ENCODE results near the gene ROR2. TPM values are rescaled to one million over a fixed set of nuclear protein-coding genes. Genes with fewer than 3 reads are reported as not detected.
"Not testable (repeated sequence)": the region's sequence is repeated elsewhere in the genome, so short reads cannot be mapped to it uniquely, and the experiment has no call there.

ROR2 gene
- total and polyA plus RNA-seq, 4 donors: 1.6 to 5.8 TPM; not detected in 2

DNA sequence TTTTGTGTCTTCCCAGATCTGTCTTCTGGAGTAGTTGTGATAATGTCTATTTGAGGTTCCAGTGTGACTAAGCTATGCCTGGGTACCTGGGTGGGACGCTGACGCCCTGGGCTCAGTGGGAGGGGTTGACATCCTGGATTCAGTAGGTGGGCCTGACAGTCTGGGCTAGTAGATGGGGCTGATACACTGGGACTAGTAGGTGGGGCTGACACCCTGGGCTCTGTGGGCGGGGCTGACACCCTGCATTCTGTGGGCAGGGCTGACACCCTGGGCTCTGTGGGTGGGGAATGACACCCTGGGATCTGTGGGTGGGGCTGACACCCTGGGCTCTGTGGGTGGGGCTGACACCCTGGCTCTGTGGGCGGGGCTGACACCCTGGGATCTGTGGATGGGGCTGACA, 153.5 kb downstream of the ROR2 start:
- H3K36me3 ChIP-seq (ENCODE audit: control insufficient read depth in 1 of 2, insufficient read depth in 2 of 2, low read length in 1 of 2); H3K27me3 ChIP-seq (ENCODE audit: control insufficient read depth in 1 of 2, insufficient read depth in 2 of 2, low read length in 1 of 2); H3K4me3 ChIP-seq (ENCODE audit: low read length in 2 of 2); H3K9me3 ChIP-seq (ENCODE audit: control insufficient read depth, low read length); intact Hi-C loops (cut with DNase I); H3K27ac ChIP-seq (ENCODE audit: low read depth in 1 of 2, low read length in 2 of 2); ATAC-seq (ENCODE audit: low FRiP score); H3K4me1 ChIP-seq (ENCODE audit: control insufficient read depth in 1 of 2, insufficient read depth in 2 of 2, low read length in 2 of 2): not testable (repeated sequence)
- peak in 1 of 2 donors; percentile 56 for DNase-seq
- 91 to 92% methylated on average over 4 of the region's 4 CpGs for WGBS, 2 donors

DNA sequence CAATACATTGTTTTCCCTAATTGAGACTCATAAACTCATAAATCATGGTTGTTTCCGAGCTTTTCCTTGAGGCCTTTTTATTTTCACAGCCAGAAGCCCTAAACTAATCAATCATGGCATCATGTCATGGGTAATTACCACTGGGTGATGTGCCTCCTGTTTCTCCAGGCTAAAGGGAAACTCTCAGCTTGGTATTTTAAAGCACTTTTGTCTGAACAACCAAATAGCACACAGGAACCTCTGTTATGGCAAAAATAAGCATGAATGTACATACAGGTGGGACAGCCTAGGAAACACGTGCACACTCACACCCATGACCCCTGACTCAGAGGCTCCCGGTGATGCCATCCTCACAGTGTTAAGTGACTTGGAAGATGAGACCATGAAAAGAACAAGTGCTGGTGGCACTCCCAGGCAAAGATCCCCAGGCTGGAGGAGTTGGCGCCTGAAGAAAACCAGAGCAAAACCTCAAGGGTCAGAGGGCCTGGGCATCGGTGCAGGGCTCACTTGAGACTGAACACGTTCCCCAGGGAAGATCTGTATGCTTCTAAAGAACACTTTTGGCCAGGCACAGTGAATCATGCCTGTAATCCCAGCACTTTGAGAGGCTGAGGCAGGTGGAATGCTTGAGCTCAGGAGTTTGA, 154.3 kb downstream of the ROR2 start:
- Histone ChIP-seq H3K27ac (ENCODE audit: low read depth in 1 of 2, low read length in 2 of 2) (no peak overlapping the region), H3K27me3 (ENCODE audit: control insufficient read depth in 1 of 2, insufficient read depth in 2 of 2, low read length in 1 of 2) (no peaks in the 10 kb centered on the region), H3K36me3 (ENCODE audit: control insufficient read depth in 1 of 2, insufficient read depth in 2 of 2, low read length in 1 of 2) (no peaks in the 10 kb centered on the region), H3K4me1 (ENCODE audit: control insufficient read depth in 1 of 2, insufficient read depth in 2 of 2, low read length in 2 of 2) (no peaks in the 10 kb centered on the region), H3K9me3 (ENCODE audit: control insufficient read depth, low read length) (no peaks in the 10 kb centered on the region), H3K4me3 (ENCODE audit: low read length in 2 of 2) (no peak overlapping the region)
- no peak for ATAC-seq (ENCODE audit: low FRiP score)
- WGBS, 2 donors: 47 to 57% methylated on average over 6 of the region's 6 CpGs
- intact Hi-C loops (cut with DNase I): no loop called here
- peak in 1 of 2 donors; percentile 15 for DNase-seq

DNA sequence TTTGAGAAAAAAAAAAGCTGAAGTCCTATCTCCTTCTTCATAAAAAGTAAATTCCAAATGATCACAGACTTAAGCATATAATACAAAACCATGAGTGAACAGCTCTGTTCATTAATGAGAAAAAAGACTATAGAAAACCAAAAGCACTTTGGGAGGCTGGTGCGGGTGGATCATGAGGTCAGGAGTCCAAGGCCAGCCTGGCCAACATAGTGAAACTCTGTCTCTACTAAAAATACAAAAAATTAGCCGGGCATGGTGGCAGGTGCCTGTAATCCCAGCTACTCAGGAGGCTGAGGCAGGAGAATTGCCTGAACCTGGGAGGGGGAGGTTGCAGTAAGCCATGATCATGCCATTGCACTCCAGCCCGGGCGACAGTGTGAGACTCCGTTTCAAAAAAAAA, 156.7 kb downstream of the ROR2 start:
- H3K9me3 ChIP-seq (ENCODE audit: control insufficient read depth, low read length); H3K27ac ChIP-seq (ENCODE audit: low read depth in 1 of 2, low read length in 2 of 2); H3K36me3 ChIP-seq (ENCODE audit: control insufficient read depth in 1 of 2, insufficient read depth in 2 of 2, low read length in 1 of 2); ATAC-seq (ENCODE audit: low FRiP score); intact Hi-C loops (cut with DNase I); H3K4me1 ChIP-seq (ENCODE audit: control insufficient read depth in 1 of 2, insufficient read depth in 2 of 2, low read length in 2 of 2); H3K4me3 ChIP-seq (ENCODE audit: low read length in 2 of 2); H3K27me3 ChIP-seq (ENCODE audit: control insufficient read depth in 1 of 2, insufficient read depth in 2 of 2, low read length in 1 of 2): not testable (repeated sequence)
- peak in 1 of 2 donors; percentile 21 for DNase-seq
- WGBS, 2 donors: 84 to 88% methylated on average over 5 of the region's 5 CpGs

DNA sequence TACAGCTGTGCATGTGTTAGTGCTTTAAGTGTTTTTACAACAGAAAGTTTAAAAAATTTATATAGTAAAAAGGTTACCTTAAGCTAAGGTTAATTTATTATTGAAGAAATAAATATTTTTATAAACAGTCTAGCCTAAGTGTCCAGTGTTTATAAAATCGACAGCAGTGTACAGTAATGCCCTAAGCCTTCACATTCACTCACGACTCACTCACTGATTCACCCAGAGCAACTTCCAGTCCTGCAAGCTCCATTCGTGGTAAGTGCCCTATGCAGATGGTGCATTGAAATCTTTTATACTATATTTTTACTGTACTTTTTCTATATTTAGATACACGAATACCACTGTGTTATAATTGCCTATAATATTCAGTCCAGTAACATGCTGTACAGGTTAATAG, 159.1 kb downstream of the ROR2 start:
- Histone ChIP-seq H3K9me3 (ENCODE audit: control insufficient read depth, low read length) (no peaks in the 10 kb centered on the region), H3K36me3 (ENCODE audit: control insufficient read depth in 1 of 2, insufficient read depth in 2 of 2, low read length in 1 of 2) (no peaks in the 10 kb centered on the region), H3K4me1 (ENCODE audit: control insufficient read depth in 1 of 2, insufficient read depth in 2 of 2, low read length in 2 of 2) (no peaks in the 10 kb centered on the region), H3K27ac (ENCODE audit: low read depth in 1 of 2, low read length in 2 of 2) (no peak overlapping the region), H3K4me3 (ENCODE audit: low read length in 2 of 2) (no peak overlapping the region), H3K27me3 (ENCODE audit: control insufficient read depth in 1 of 2, insufficient read depth in 2 of 2, low read length in 1 of 2) (no peaks in the 10 kb centered on the region)
- intact Hi-C loops (cut with DNase I): no loop called here
- DNase-seq (no peak), ATAC-seq (ENCODE audit: low FRiP score) (no peak)
- WGBS, 2 donors: 45 to 61% methylated on average over 4 of the region's 4 CpGs

DNA sequence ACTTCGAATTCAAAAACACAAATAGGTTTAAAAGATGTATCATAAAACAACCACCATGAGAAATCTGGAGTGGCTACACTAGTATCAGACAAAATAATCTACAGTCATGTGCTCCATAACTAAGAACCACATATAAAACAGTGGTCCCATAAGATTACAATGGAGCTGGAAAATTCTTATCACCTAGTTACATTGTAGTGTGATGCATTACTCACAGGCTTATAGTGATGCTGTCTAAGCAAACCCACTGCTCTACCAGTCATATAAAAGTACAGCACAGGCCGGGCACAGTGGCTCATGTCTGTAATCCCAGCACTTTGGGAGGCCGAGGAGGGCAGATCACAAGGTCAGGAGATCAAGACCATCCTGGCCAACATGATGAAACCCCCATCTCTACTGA, 160.1 kb downstream of the ROR2 start:
- ATAC-seq (ENCODE audit: low FRiP score): no peak
- intact Hi-C loops (cut with DNase I): no loop called here
- H3K36me3 ChIP-seq (ENCODE audit: control insufficient read depth in 1 of 2, insufficient read depth in 2 of 2, low read length in 1 of 2): no peaks in the 10 kb centered on the region
- 85 to 90% methylated on average over 3 of the region's 3 CpGs for WGBS, 2 donors
- no peak overlapping the region for H3K27ac ChIP-seq (ENCODE audit: low read depth in 1 of 2, low read length in 2 of 2)
- no peaks in the 10 kb centered on the region for H3K4me1 ChIP-seq (ENCODE audit: control insufficient read depth in 1 of 2, insufficient read depth in 2 of 2, low read length in 2 of 2)
- H3K9me3 ChIP-seq (ENCODE audit: control insufficient read depth, low read length): no peaks in the 10 kb centered on the region
- H3K27me3 ChIP-seq (ENCODE audit: control insufficient read depth in 1 of 2, insufficient read depth in 2 of 2, low read length in 1 of 2): no peaks in the 10 kb centered on the region
- no peak overlapping the region for H3K4me3 ChIP-seq (ENCODE audit: low read length in 2 of 2)
- no peak for DNase-seq

DNA sequence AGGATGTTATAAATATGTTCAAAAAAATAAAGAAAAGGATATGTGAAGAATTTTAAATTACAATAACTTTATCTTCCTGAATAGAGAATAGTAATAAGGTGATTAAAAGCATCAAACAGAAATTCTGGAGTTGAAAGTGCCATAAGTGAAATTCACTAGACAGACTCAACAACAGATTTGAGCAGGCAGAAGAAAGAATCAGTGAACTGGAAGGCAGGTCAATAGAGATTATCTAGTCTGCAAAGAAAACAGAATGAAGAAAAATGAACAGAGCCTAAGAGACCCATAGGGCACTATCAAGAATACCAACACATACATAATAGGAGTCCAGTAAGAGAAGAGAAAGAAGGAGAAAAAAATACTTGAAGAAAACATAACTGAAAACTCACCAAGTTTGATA, 162.1 kb downstream of the ROR2 start:
- peaks cover under 1% of the 10 kb centered on the region for H3K9me3 ChIP-seq (ENCODE audit: control insufficient read depth, low read length)
- H3K27me3 ChIP-seq (ENCODE audit: control insufficient read depth in 1 of 2, insufficient read depth in 2 of 2, low read length in 1 of 2): no peaks in the 10 kb centered on the region
- H3K4me1 ChIP-seq (ENCODE audit: control insufficient read depth in 1 of 2, insufficient read depth in 2 of 2, low read length in 2 of 2): no peaks in the 10 kb centered on the region
- H3K4me3 ChIP-seq (ENCODE audit: low read length in 2 of 2): no peak overlapping the region
- H3K27ac ChIP-seq (ENCODE audit: low read depth in 1 of 2, low read length in 2 of 2): no peak overlapping the region
- no peak for ATAC-seq (ENCODE audit: low FRiP score)
- no peaks in the 10 kb centered on the region for H3K36me3 ChIP-seq (ENCODE audit: control insufficient read depth in 1 of 2, insufficient read depth in 2 of 2, low read length in 1 of 2)
- intact Hi-C loops (cut with DNase I): no loop called here
- no peak for DNase-seq

DNA sequence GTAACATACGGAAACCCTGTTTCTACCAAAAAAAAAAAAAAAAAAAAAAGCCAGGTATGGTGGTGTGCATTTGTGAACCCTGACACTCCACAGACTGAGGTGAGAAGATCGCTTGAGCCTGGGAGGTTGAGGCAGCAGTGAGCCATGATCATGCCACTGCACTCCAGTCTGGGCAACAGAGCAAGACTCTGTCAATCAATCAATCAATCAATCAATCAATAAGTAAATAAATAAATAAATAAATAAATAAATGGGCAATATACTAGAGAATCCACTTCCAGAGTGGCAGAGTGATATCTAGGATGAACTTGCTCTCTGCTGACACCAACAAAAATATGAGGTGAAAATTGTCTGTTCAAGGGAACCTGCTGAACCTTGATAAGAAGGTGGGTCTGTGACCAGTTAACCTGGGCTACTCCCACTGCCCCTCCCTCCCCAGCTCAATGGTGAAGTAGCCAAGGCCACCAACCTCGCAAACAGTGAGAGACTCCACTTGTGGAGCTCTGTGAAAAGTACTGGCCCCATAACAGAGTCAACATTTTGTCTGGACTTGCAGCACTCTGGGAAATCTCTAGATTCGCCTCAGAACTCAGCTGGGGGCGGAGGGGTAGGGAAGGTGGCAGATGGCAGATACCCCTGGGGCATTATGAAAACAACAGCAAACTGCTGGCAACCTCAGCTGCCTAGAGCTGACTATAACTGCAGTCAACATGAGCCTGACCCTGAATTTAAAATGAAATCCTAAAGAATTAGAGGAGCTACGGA, 163.7 kb downstream of the ROR2 start:
- no peaks in the 10 kb centered on the region for H3K4me1 ChIP-seq (ENCODE audit: control insufficient read depth in 1 of 2, insufficient read depth in 2 of 2, low read length in 2 of 2)
- no peaks in the 10 kb centered on the region for H3K36me3 ChIP-seq (ENCODE audit: control insufficient read depth in 1 of 2, insufficient read depth in 2 of 2, low read length in 1 of 2)
- H3K4me3 ChIP-seq (ENCODE audit: low read length in 2 of 2): no peak overlapping the region
- DNase-seq (no peak), ATAC-seq (ENCODE audit: low FRiP score) (no peak)
- no peak overlapping the region for H3K27ac ChIP-seq (ENCODE audit: low read depth in 1 of 2, low read length in 2 of 2)
- no peaks in the 10 kb centered on the region for H3K27me3 ChIP-seq (ENCODE audit: control insufficient read depth in 1 of 2, insufficient read depth in 2 of 2, low read length in 1 of 2)
- H3K9me3 ChIP-seq (ENCODE audit: control insufficient read depth, low read length): peaks cover 2% of the 10 kb centered on the region
- WGBS, 2 donors: 63 to 68% methylated on average over 6 of the region's 6 CpGs
- intact Hi-C loops (cut with DNase I): no loop called here

DNA sequence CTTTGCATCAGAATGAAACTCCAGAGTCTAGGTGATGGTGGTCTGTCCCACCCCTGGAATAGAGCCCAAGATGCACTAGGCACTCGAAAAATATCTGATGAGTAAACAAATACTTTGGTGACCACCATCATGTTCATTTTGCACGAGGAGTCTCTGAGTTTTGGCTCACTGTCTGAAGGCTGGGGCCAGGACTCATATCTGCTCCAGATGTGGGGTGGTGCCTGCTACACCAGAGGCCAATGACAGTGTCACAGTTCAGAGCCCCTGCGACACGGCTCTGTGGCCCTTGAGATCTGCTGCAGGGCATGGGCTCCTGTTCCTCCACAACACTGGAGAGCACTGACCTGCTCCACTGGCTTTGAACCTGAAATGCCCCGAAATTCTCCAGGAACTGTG, 164.6 kb downstream of the ROR2 start:
- Histone ChIP-seq H3K27me3 (ENCODE audit: control insufficient read depth in 1 of 2, insufficient read depth in 2 of 2, low read length in 1 of 2) (no peaks in the 10 kb centered on the region), H3K4me1 (ENCODE audit: control insufficient read depth in 1 of 2, insufficient read depth in 2 of 2, low read length in 2 of 2) (no peaks in the 10 kb centered on the region), H3K9me3 (ENCODE audit: control insufficient read depth, low read length) (peaks cover 2% of the 10 kb centered on the region), H3K27ac (ENCODE audit: low read depth in 1 of 2, low read length in 2 of 2) (no peak overlapping the region), H3K4me3 (ENCODE audit: low read length in 2 of 2) (no peak overlapping the region), H3K36me3 (ENCODE audit: control insufficient read depth in 1 of 2, insufficient read depth in 2 of 2, low read length in 1 of 2) (no peaks in the 10 kb centered on the region)
- ATAC-seq (ENCODE audit: low FRiP score): peak; percentile 26
- no peak for DNase-seq
- WGBS, 2 donors: 58 to 60% methylated on average over 5 of the region's 5 CpGs
- intact Hi-C loops (cut with DNase I): no loop called here

All from aorta (tissue), 5 donors.